PC-3 (cell line): ENCODE results near the gene OR51A4. TPM values are rescaled to one million over a fixed set of nuclear protein-coding genes. Genes with fewer than 3 reads are reported as not detected.

Experiments used
- ATAC-seq: fragments of 200-7000 bp; cut with Tn5 transposase; 2 replicates; pipeline ENCODE4 v1.9.1; 2020; ENCODE audit warnings: mild to moderate bottlenecking, moderate library complexity
- BruUV-seq: library from RNA; stranded (reverse); fragments of 400-500 nt; replicated peaks from 2 replicates; lab custom pipeline; 2021; lab: Mats Ljungman, UMichigan
- CTCF ChIA-PET: fragments of 300-600 bp; sonication (Branson Sonifier 250); formaldehyde crosslinking; loops from one replicate; lab custom pipeline; 2022; ENCODE audit warnings: antibody characterized with exemption; lab: Charles Lee
- POLR2A ChIA-PET: fragments of 300-600 bp; sonication (Branson Sonifier 250); formaldehyde crosslinking; loops from one replicate; lab custom pipeline; 2022; ENCODE audit warnings: antibody characterized with exemption; ENCODE audit not compliant: unreplicated experiment; lab: Charles Lee
- DNase-seq: peaks from one replicate; pipeline ENCODE4 v3.0.0-alpha.2; 2015
- H2AFZ ChIP-seq: fragments of 300-600 bp; sonication (generic); 2 replicates; pipeline ENCODE4 v1.6.0; 2016; ENCODE audit warnings: antibody characterized with exemption, low read length
- H3F3A ChIP-seq: fragments of 300-600 bp; sonication (generic); one replicate; pipeline ENCODE4 v1.6.0; 2017; ENCODE audit warnings: antibody characterized with exemption, low read length, control low read depth, mild to moderate bottlenecking; ENCODE audit not compliant: unreplicated experiment
- H3K27ac ChIP-seq: fragments of 300-600 bp; sonication (generic); 2 replicates; pipeline ENCODE4 v1.5.1; 2016; ENCODE audit warnings: mild to moderate bottlenecking, low read length
- H3K27me3 ChIP-seq: fragments of 300-600 bp; sonication (generic); 2 replicates; pipeline ENCODE4 v1.6.1; 2016; ENCODE audit warnings: low read length, mixed read lengths
- H3K36me3 ChIP-seq: fragments of 300-600 bp; sonication (generic); 2 replicates; pipeline ENCODE4 v1.6.1; 2016; ENCODE audit warnings: low read depth, mixed run types, low read length, mixed read lengths
- H3K4me1 ChIP-seq: fragments of 300-600 bp; sonication (generic); 2 replicates; pipeline ENCODE4 v1.5.1; 2016; ENCODE audit warnings: low read length; ENCODE audit not compliant: insufficient read depth
- H3K4me2 ChIP-seq: fragments of 300-600 bp; sonication (generic); 2 replicates; pipeline ENCODE4 v1.6.0; 2016; ENCODE audit warnings: low read length
- H3K4me3 ChIP-seq: fragments of 300-600 bp; sonication (generic); 2 replicates; pipeline ENCODE4 v1.5.1; 2016; ENCODE audit warnings: mild to moderate bottlenecking, low read length, mixed read lengths
- H3K79me2 ChIP-seq: fragments of 300-600 bp; sonication (generic); 2 replicates; pipeline ENCODE4 v1.6.1; 2017; ENCODE audit warnings: low read length, mixed read lengths
- H3K9ac ChIP-seq: fragments of 300-600 bp; sonication (generic); 2 replicates; pipeline ENCODE4 v1.6.0; 2016; ENCODE audit warnings: mild to moderate bottlenecking, low read length
- H3K9me2 ChIP-seq: fragments of 300-600 bp; sonication (generic); replicated peaks from 2 replicates; pipeline ENCODE4 v1.6.1; 2016; ENCODE audit warnings: mixed run types, low read length, mixed read lengths
- H3K9me3 ChIP-seq: fragments of 300-600 bp; sonication (generic); 2 replicates; pipeline ENCODE4 v1.6.1; 2016; ENCODE audit warnings: low read length, mixed read lengths
- H4K20me1 ChIP-seq: fragments of 300-600 bp; sonication (generic); 2 replicates; pipeline ENCODE4 v1.6.1; 2016; ENCODE audit warnings: low read length, mixed read lengths
- CTCF ChIP-seq: fragments of 300-600 bp; sonication (generic); conservative IDR thresholded peaks from 2 replicates; pipeline ENCODE4 v1.5.1; 2017; ENCODE audit warnings: antibody characterized with exemption, low read depth, mild to moderate bottlenecking, low read length
- EZH2 ChIP-seq: fragments of 300-600 bp; sonication (generic); IDR thresholded peaks from one replicate; pipeline ENCODE4 v1.6.1; 2017; ENCODE audit warnings: antibody characterized with exemption, mild to moderate bottlenecking, low read length; ENCODE audit not compliant: unreplicated experiment
- EZH2phosphoT487 ChIP-seq: fragments of 300-600 bp; sonication (generic); IDR thresholded peaks from 2 replicates; pipeline ENCODE4 v1.6.1; 2018; ENCODE audit warnings: mild to moderate bottlenecking, antibody characterized with exemption, low read length, borderline replicate concordance
- intact Hi-C: fragments of 100-400 bp; cut with micrococcal nuclease; formaldehyde crosslinking; loops from 2 replicates; pipeline ENCODE4 v1.9.0; 2023
- total RNA-seq: library from RNA; depleted of rRNA; stranded (reverse); fragments of >200 nt; gene quantifications from 2 replicates; pipeline ENCODE4 v1.2.3, GENCODE V29; 2014

The OR51A4 gene
- total RNA-seq, 1 experiment from 2014 or later, result not detected

GRCh38 chr11:4924239-4924638, 23.2 kb downstream of the OR51A4 start, which contains the start of gene OR51G1:
OR51G1 (minus strand) TSS chr11:4924339; CDS start chr11:4924339, 0 bp downstream.
- TF ChIP-seq EZH2 (no peak), CTCF (no peak), EZH2phosphoT487 (no peak)
- Histone ChIP-seq H3K4me3 (no peak within 1 kb of the TSS), H3K9me2 (no peaks in the 10 kb centered on the region), H3K4me2 (no peak within 1 kb of the TSS), H2AFZ (no peak within 1 kb of the TSS), H3K9ac (no peak within 1 kb of the TSS), H3F3A (no peaks in the 10 kb centered on the region), H3K9me3 (no peaks in the 10 kb centered on the region), H3K4me1 (no peaks in the 10 kb centered on the region), H3K27me3 (no peaks in the 10 kb centered on the region), H4K20me1 (no peaks in the 10 kb centered on the region), H3K36me3 (no peaks in the 10 kb centered on the region), H3K79me2 (no peaks in the 10 kb centered on the region), H3K27ac (no peak within 1 kb of the TSS)
- no peak for DNase-seq
- no peak for ATAC-seq
- ChIA-PET POLR2A (no interaction called here), CTCF (no interaction called here)
- intact Hi-C loops, result no loop called here
- no TSS peak for BruUV-seq

- ATAC-seq, result no peak
- no peak overlapping the region for H3K27ac ChIP-seq
- intact Hi-C loops, result no loop called here
- no TSS peak for BruUV-seq
- H3K9me2 ChIP-seq, result no peaks in the 10 kb centered on the region
- no peak for TF ChIP-seq EZH2
- no peak for TF ChIP-seq EZH2phosphoT487
- H3K4me3 ChIP-seq, result no peak overlapping the region
- no peaks in the 10 kb centered on the region for H3K9me3 ChIP-seq
- H3K79me2 ChIP-seq, result no peaks in the 10 kb centered on the region
- POLR2A ChIA-PET, result no interaction called here
- H4K20me1 ChIP-seq, result no peaks in the 10 kb centered on the region
- no peaks in the 10 kb centered on the region for H3K36me3 ChIP-seq
- no peak overlapping the region for H2AFZ ChIP-seq
- H3K9ac ChIP-seq, result no peak overlapping the region
- no peak overlapping the region for H3K4me2 ChIP-seq
- H3K4me1 ChIP-seq, result no peaks in the 10 kb centered on the region
- no peaks in the 10 kb centered on the region for H3K27me3 ChIP-seq
- DNase-seq, result no peak
- CTCF ChIA-PET, result no interaction called here
- no peaks in the 10 kb centered on the region for H3F3A ChIP-seq
Measured at GRCh38 chr11:4922304-4922703, 25.1 kb downstream of the OR51A4 start.

DNA sequence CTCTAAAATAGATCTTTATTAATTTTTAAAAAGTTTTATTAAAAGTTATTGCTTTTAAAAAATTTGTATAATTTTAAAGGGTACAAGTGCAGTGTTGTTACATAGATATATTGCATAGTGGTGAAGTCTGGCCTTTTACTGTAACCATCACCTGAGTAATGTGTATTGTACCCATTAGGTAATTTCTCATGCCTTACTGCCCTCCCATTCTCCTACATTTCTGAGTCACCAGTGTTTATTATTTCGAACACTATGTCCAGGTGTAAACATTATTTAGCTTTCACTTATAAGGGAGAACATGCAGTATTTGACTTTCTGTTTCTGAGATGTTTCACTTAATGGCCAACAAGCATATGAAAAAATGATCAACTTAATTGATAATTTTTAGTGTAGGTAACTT, 25.6 kb downstream of the OR51A4 start:
- TF ChIP-seq EZH2phosphoT487 (no peak), CTCF (no peak), EZH2 (no peak)
- POLR2A ChIA-PET, result no interaction called here
- no peaks in the 10 kb centered on the region for H3K9me2 ChIP-seq
- H2AFZ ChIP-seq, result no peak overlapping the region
- H3K4me2 ChIP-seq, result no peak overlapping the region
- no peaks in the 10 kb centered on the region for H3K79me2 ChIP-seq
- no peaks in the 10 kb centered on the region for H3K4me1 ChIP-seq
- no peaks in the 10 kb centered on the region for H3F3A ChIP-seq
- H3K27ac ChIP-seq, result no peak overlapping the region
- H3K36me3 ChIP-seq, result no peaks in the 10 kb centered on the region
- no peaks in the 10 kb centered on the region for H3K27me3 ChIP-seq
- no peak overlapping the region for H3K9ac ChIP-seq
- H3K4me3 ChIP-seq, result no peak overlapping the region
- DNase-seq, result no peak
- no peaks in the 10 kb centered on the region for H4K20me1 ChIP-seq
- no peak for ATAC-seq
- intact Hi-C loops, result no loop called here
- no TSS peak for BruUV-seq
- CTCF ChIA-PET, result no interaction called here
- H3K9me3 ChIP-seq, result no peaks in the 10 kb centered on the region
